Activated CD4-positive, alpha-beta T cell treated with anti-CD3 and anti-CD28 coated beads, Interleukin-10, Interleukin-2, amounts not matched to agents 100 ng/mL and 50 ng/mL, durations not matched to agents 16 hours and 8 hours (primary cell): ENCODE results near the gene CMSS1.

Experiments used
- DNase-seq: peaks from one replicate; pipeline ENCODE4 v3.0.0-alpha.2; 2020

Gene CMSS1

GRCh38 chr3:99856437-99857220 lies 39.0 kb downstream of the CMSS1 start:
- peak; percentile 58 for DNase-seq

DNA sequence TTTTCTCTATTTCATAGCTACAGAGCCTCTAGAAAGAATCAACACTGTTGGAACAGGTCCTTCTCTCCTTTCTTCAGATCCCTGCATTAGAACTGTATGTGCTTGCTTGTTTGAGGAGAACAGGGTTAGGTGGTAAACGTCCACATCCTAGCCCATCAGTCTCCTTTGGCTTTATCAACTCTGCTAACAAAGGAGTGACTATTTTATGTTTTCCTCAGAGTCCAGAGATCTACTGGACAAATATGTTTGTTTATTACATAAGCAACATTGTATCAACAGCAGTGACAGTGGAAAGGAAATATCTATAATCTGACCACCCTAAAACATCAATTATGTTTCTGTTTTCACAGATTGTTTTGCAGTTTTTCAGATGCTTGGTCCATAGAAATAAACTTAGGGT lies 39.6 kb downstream of the CMSS1 start:
- DNase-seq, result no peak

DNA sequence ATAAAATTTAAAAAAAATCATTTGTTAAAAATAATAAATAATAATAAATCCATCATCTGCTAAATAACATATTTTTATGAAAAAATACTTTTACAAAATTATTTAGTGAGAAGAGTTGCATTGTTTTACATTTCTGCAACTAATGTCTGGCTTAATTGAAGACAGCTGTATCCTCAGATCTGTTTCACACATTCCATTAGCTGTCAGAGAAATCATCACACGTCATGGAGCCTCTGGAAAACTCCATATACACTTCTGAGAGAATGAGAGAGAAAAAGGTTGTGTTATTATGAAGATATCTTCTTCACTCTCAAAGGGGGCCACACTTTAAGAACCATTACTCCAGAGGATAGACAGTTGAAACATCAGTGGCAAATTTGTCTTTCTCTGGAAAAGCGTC lies 40.8 kb downstream of the CMSS1 start:
- no peak for DNase-seq

DNA sequence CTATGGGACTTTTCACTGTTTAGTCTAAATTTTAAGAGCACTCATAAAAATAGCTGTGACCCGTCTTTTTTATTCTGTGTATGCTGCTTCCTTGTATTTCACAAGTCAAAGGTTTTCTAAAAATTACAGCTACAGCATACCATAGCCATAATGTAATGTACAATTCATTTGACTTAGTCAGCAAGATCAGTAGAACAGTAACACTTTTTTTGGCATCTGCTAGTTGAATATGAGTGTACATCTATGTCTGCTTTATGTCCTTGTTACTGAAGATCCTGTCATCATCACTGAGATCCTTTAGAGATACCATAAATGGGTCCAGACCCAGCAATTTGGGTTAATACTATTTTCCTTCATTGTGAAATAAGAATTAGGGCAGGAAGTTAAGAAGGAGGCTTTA lies 42.2 kb downstream of the CMSS1 start:
- DNase-seq, result no peak

- no peak for DNase-seq
These were observed 43.6 kb downstream of the CMSS1 start for GRCh38 chr3:99861216-99861615.

GRCh38 chr3:99862208-99862607 lies 44.5 kb downstream of the CMSS1 start:
- no peak for DNase-seq

GRCh38 chr3:99863002-99863401 lies 45.3 kb downstream of the CMSS1 start:
- no peak for DNase-seq

DNA sequence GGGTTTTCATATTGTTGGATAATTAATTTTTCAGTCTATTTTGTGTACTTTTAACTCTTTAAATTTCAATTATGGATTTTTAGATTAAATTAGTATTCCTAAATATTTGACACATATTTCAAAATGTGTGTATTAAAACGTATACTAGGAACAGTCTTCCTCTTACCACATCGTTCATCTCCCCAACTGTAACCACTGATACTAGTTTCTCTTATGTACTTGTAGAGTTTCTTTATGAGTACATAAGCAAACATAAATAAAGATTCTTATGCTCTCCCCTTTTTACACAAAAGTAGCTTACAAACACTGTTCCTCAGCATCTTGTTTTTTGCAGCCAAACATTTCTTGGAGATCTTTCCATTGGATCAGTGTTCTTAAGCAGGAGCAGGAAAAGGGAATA lies 45.9 kb downstream of the CMSS1 start:
- DNase-seq, result no peak

DNA sequence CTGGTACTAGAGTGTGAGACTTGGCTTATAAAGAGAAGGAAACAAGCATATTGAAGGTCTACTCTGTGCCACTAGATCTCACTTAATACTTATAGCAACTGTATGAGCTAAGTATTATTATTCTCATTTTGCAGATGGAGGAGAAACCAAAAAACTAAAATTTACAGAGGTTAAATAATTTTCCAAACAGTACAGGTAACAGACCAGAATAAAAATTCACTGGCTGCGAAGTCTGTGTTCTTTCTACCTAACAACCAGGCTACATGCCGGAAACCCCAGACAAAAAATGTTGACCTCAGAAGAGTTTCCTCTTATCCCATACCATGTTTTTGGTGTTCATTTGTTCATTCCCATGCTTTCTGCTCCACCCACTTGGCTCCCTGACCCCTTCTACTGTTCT lies 46.6 kb downstream of the CMSS1 start:
- DNase-seq, result no peak

GRCh38 chr3:99865321-99865720 lies 47.7 kb downstream of the CMSS1 start:
- DNase-seq, result no peak

- peak; percentile 61 for DNase-seq
These were observed 48.6 kb downstream of the CMSS1 start for GRCh38 chr3:99866261-99866761.

GRCh38 chr3:99867594-99868310 lies 50.1 kb downstream of the CMSS1 start:
- DNase-seq, result peak; percentile 42

- no peak for DNase-seq
These were observed 50.6 kb downstream of the CMSS1 start for GRCh38 chr3:99868311-99868646.

- DNase-seq, result no peak
These were observed 52.0 kb downstream of the CMSS1 start for GRCh38 chr3:99869621-99870020.

DNA sequence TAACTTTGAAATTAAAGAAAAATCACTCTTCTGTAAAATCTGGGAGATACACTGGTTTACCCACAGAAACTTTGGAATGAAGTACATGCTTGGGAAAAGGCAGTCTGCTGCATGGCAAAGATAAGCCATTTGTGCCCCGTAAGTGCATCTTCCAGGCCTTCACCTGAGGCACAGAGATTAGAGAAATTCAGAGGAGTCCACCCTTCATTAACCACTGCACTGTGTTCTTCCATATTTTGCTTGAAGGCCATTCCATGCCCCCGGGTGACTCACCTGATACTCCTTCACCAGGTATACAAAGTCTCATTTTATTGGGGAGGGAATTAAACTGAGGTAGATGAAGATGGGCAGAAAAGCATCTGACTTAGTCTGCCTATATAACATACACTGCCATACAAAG lies 53.0 kb downstream of the CMSS1 start:
- DNase-seq, result no peak

GRCh38 chr3:99871231-99872045 lies 53.8 kb downstream of the CMSS1 start:
- DNase-seq, result no peak

GRCh38 chr3:99872923-99873254 lies 55.2 kb downstream of the CMSS1 start:
- DNase-seq, result peak; percentile 79

GRCh38 chr3:99873269-99874102 lies 55.8 kb downstream of the CMSS1 start:
- no peak for DNase-seq

DNA sequence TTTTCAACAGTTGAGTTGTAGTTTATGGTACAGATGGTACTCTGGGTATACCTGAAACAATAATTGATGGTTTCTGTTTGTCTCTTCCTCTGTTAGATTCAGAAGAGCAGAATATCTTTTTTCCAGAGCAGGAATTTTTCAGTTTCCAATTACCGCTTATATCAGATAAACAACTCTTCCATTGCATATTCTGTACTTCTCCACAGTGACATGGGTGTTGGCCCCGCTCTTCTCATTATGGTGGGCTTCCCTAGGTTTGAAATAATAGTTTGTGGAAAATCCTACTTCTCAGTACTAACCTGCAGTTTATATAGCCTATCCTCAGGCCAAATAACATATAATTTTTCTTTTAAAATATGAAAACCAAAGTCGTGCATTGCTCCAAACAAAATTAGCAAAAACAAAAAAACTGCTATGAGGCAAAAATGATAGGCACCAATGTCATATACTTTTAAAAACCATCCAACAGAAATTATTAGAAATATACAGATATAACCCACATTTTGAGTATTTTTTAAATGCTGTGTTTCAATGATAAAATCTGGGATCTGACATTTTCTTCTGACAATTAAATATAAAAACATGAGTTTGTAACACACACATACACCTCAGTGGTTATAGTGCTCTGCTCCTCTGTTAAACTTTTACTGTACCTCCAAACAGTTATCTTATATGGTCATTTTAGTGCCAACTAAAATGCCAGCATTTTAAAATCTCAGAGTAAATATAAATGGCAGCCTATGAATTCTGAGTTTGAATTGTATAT lies 56.8 kb downstream of the CMSS1 start:
- no peak for DNase-seq

DNA sequence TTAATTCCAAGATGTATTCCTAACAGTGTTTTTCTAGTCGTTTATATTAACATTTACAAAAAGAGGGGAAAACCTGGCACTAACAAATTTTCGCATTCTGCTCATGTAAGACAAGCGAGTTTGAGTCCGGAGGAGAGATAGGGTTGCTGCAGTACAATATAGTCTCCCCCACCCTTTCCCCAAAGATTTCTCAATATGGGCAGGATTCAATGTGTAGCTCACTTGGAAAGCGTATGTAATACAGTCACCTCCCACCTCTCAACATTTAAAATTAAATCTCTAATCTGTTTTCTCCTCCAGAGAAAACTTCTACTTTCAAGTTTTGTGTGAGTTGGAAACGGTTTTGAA lies 57.9 kb downstream of the CMSS1 start:
- no peak for DNase-seq

DNA sequence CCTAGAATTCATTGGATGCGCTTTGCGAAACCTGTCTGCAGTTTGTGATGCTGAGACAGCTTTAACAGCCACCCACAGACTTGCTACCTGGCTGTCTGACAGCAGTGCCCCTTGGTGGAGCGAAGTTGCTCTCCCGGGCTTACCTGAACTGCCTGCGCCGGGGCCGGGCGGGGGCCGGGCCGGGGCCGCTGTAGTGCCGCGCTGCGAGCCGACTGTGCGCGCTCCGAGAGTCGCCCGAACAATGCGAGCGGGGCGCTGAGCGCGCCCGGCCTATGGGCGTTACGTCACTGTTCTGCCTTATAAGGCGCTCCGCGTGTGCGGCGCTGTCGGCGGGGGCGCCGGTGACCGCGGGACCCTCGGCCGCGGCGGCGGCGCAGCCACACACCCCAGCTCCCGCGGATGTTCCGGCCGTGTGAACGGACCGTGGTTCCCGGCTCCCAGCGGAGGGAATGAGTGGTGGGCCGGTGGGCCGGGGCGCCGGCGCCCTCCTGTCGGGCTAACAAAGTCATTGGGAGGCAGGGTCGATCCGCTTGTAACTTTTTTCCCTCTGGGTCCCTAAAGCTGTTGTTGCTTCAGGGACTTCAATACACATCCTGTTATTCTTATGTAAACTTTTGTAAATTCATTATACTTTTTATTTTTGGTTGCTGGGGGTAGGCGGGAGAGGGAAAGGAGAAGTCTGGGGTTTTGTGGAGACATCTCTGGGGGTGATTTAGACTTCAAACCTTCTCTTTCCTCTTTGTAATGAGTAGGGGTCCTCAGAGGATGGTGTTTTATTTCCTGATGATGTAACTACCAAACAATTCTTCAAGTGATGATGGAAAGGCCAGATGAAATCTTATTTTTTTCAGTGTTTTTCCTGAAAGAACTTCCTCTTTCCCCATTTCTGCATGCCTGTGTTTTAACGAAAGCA lies 58.5 kb downstream of the CMSS1 start:
- DNase-seq, result peak; percentile 71
